ENCODE data around the gene LIPC.

LIPC gene

GRCh38 chr15:58462973-58463663 lies 31.3 kb downstream of the LIPC start:
- Histone ChIP-seq H3K27ac (ENCODE audit: low read length) (no peak overlapping the region), H3K4me3 (ENCODE audit: low read length) (no peak overlapping the region)

GRCh38 chr15:58463815-58464650 lies 32.2 kb downstream of the LIPC start:
- DNase-seq (ENCODE audit: low read depth, low spot score): no peak
- WGBS (ENCODE audit: insufficient coverage, insufficient read length): no CpG with 5 or more reads among the region's 6 CpGs
- H3K27ac ChIP-seq (ENCODE audit: low read length): no peak overlapping the region

More at GRCh38 chr15:58462973-58463663, 31.3 kb downstream of the LIPC start:
- no peaks in the 10 kb centered on the region for H3K9me3 ChIP-seq (ENCODE audit: control insufficient read depth, insufficient read depth, low read length)
- H3K27me3 ChIP-seq (ENCODE audit: control insufficient read depth, insufficient read depth, low read length): no peaks in the 10 kb centered on the region
- H3K36me3 ChIP-seq (ENCODE audit: control insufficient read depth, insufficient read depth, low read length): no peaks in the 10 kb centered on the region
- no peaks in the 10 kb centered on the region for H3K4me1 ChIP-seq (ENCODE audit: control insufficient read depth, insufficient read depth, low read length)
- WGBS (ENCODE audit: insufficient coverage, insufficient read length): no CpG with 5 or more reads among the region's 10 CpGs
- DNase-seq (ENCODE audit: low read depth, low spot score): no peak

GRCh38 chr15:58465070-58465469 lies 33.3 kb downstream of the LIPC start:
- DNase-seq (ENCODE audit: low read depth, low spot score): no peak
- Histone ChIP-seq H3K27ac (ENCODE audit: low read length) (no peak overlapping the region), H3K36me3 (ENCODE audit: control insufficient read depth, insufficient read depth, low read length) (no peaks in the 10 kb centered on the region), H3K4me1 (ENCODE audit: control insufficient read depth, insufficient read depth, low read length) (no peaks in the 10 kb centered on the region), H3K9me3 (ENCODE audit: control insufficient read depth, insufficient read depth, low read length) (no peaks in the 10 kb centered on the region), H3K4me3 (ENCODE audit: low read length) (no peak overlapping the region), H3K27me3 (ENCODE audit: control insufficient read depth, insufficient read depth, low read length) (no peaks in the 10 kb centered on the region)

More at GRCh38 chr15:58463815-58464650, 32.2 kb downstream of the LIPC start:
- no peaks in the 10 kb centered on the region for H3K4me1 ChIP-seq (ENCODE audit: control insufficient read depth, insufficient read depth, low read length)
- no peaks in the 10 kb centered on the region for H3K36me3 ChIP-seq (ENCODE audit: control insufficient read depth, insufficient read depth, low read length)
- no peaks in the 10 kb centered on the region for H3K27me3 ChIP-seq (ENCODE audit: control insufficient read depth, insufficient read depth, low read length)
- H3K4me3 ChIP-seq (ENCODE audit: low read length): no peak overlapping the region
- H3K9me3 ChIP-seq (ENCODE audit: control insufficient read depth, insufficient read depth, low read length): no peaks in the 10 kb centered on the region

GRCh38 chr15:58465866-58466517 lies 34.2 kb downstream of the LIPC start:
- no CpG with 5 or more reads among the region's 7 CpGs for WGBS (ENCODE audit: insufficient coverage, insufficient read length)
- H3K27me3 ChIP-seq (ENCODE audit: control insufficient read depth, insufficient read depth, low read length): no peaks in the 10 kb centered on the region
- no peaks in the 10 kb centered on the region for H3K9me3 ChIP-seq (ENCODE audit: control insufficient read depth, insufficient read depth, low read length)
- no peak for DNase-seq (ENCODE audit: low read depth, low spot score)
- H3K4me3 ChIP-seq (ENCODE audit: low read length): no peak overlapping the region
- no peaks in the 10 kb centered on the region for H3K4me1 ChIP-seq (ENCODE audit: control insufficient read depth, insufficient read depth, low read length)
- H3K27ac ChIP-seq (ENCODE audit: low read length): no peak overlapping the region
- no peaks in the 10 kb centered on the region for H3K36me3 ChIP-seq (ENCODE audit: control insufficient read depth, insufficient read depth, low read length)

GRCh38 chr15:58466566-58466965 lies 34.8 kb downstream of the LIPC start:
- Histone ChIP-seq H3K9me3 (ENCODE audit: control insufficient read depth, insufficient read depth, low read length) (no peaks in the 10 kb centered on the region), H3K27ac (ENCODE audit: low read length) (no peak overlapping the region), H3K27me3 (ENCODE audit: control insufficient read depth, insufficient read depth, low read length) (no peaks in the 10 kb centered on the region), H3K4me3 (ENCODE audit: low read length) (no peak overlapping the region), H3K4me1 (ENCODE audit: control insufficient read depth, insufficient read depth, low read length) (no peaks in the 10 kb centered on the region), H3K36me3 (ENCODE audit: control insufficient read depth, insufficient read depth, low read length) (no peaks in the 10 kb centered on the region)
- DNase-seq (ENCODE audit: low read depth, low spot score): no peak
- no CpG with 5 or more reads among the region's 2 CpGs for WGBS (ENCODE audit: insufficient coverage, insufficient read length)

- no peaks in the 10 kb centered on the region for H3K4me1 ChIP-seq (ENCODE audit: control insufficient read depth, insufficient read depth, low read length)
- no peak for DNase-seq (ENCODE audit: low read depth, low spot score)
- H3K27ac ChIP-seq (ENCODE audit: low read length): no peak overlapping the region
- no peak overlapping the region for H3K4me3 ChIP-seq (ENCODE audit: low read length)
- no peaks in the 10 kb centered on the region for H3K9me3 ChIP-seq (ENCODE audit: control insufficient read depth, insufficient read depth, low read length)
- no peaks in the 10 kb centered on the region for H3K36me3 ChIP-seq (ENCODE audit: control insufficient read depth, insufficient read depth, low read length)
- WGBS (ENCODE audit: insufficient coverage, insufficient read length): no CpG with 5 or more reads among the region's 15 CpGs
- no peaks in the 10 kb centered on the region for H3K27me3 ChIP-seq (ENCODE audit: control insufficient read depth, insufficient read depth, low read length)
Measured at GRCh38 chr15:58467121-58467721, 35.4 kb downstream of the LIPC start.

- no CpG with 5 or more reads among the region's 9 CpGs for WGBS (ENCODE audit: insufficient coverage, insufficient read length)
- H3K27me3 ChIP-seq (ENCODE audit: control insufficient read depth, insufficient read depth, low read length): no peaks in the 10 kb centered on the region
- H3K4me3 ChIP-seq (ENCODE audit: low read length): no peak overlapping the region
- no peaks in the 10 kb centered on the region for H3K9me3 ChIP-seq (ENCODE audit: control insufficient read depth, insufficient read depth, low read length)
- H3K36me3 ChIP-seq (ENCODE audit: control insufficient read depth, insufficient read depth, low read length): no peaks in the 10 kb centered on the region
- H3K27ac ChIP-seq (ENCODE audit: low read length): no peak overlapping the region
- H3K4me1 ChIP-seq (ENCODE audit: control insufficient read depth, insufficient read depth, low read length): no peaks in the 10 kb centered on the region
- no peak for DNase-seq (ENCODE audit: low read depth, low spot score)
Measured at GRCh38 chr15:58467722-58468423, 36.1 kb downstream of the LIPC start.

GRCh38 chr15:58469432-58470353 lies 37.9 kb downstream of the LIPC start:
- DNase-seq (ENCODE audit: low read depth, low spot score): no peak
- no peak overlapping the region for H3K27ac ChIP-seq (ENCODE audit: low read length)
- no CpG with 5 or more reads among the region's 11 CpGs for WGBS (ENCODE audit: insufficient coverage, insufficient read length)
- H3K4me3 ChIP-seq (ENCODE audit: low read length): no peak overlapping the region
- no peaks in the 10 kb centered on the region for H3K4me1 ChIP-seq (ENCODE audit: control insufficient read depth, insufficient read depth, low read length)
- H3K27me3 ChIP-seq (ENCODE audit: control insufficient read depth, insufficient read depth, low read length): no peaks in the 10 kb centered on the region
- H3K9me3 ChIP-seq (ENCODE audit: control insufficient read depth, insufficient read depth, low read length): no peaks in the 10 kb centered on the region
- H3K36me3 ChIP-seq (ENCODE audit: control insufficient read depth, insufficient read depth, low read length): no peaks in the 10 kb centered on the region

- WGBS (ENCODE audit: insufficient coverage, insufficient read length): no CpG with 5 or more reads among the region's 1 CpG
- H3K9me3 ChIP-seq (ENCODE audit: control insufficient read depth, insufficient read depth, low read length): no peaks in the 10 kb centered on the region
- H3K36me3 ChIP-seq (ENCODE audit: control insufficient read depth, insufficient read depth, low read length): no peaks in the 10 kb centered on the region
- no peak overlapping the region for H3K4me3 ChIP-seq (ENCODE audit: low read length)
- no peak for DNase-seq (ENCODE audit: low read depth, low spot score)
- no peaks in the 10 kb centered on the region for H3K27me3 ChIP-seq (ENCODE audit: control insufficient read depth, insufficient read depth, low read length)
- H3K27ac ChIP-seq (ENCODE audit: low read length): no peak overlapping the region
- H3K4me1 ChIP-seq (ENCODE audit: control insufficient read depth, insufficient read depth, low read length): no peaks in the 10 kb centered on the region
Measured at GRCh38 chr15:58471348-58471747, 39.6 kb downstream of the LIPC start.
